ENCODE measurements around the gene C4orf50. TPM values are rescaled to one million over a fixed set of nuclear protein-coding genes. Genes with fewer than 3 reads are reported as not detected.

C4orf50 gene
- total and polyA plus RNA-seq, 2 of the 13 experiments (the other 11 are each of a cell fraction or from before 2014, with no cell fraction given), result not detected

GRCh38 chr4:6063684-6064083, 45.5 kb upstream of the C4orf50 start:
- H3K4me1 ChIP-seq (ENCODE audit: insufficient read depth, low read length), result no peaks in the 10 kb centered on the region
- intact Hi-C loops (cut with micrococcal nuclease; ENCODE audit: unreplicated experiment), result no loop called here
- 41% methylated on average over 6 of the region's 10 CpGs for whole genome bisulfite sequencing (ENCODE audit: low lambda C conversion rate)
- no peak overlapping the region for H2AFZ ChIP-seq (ENCODE audit: low read length)
- DNase-seq (ENCODE audit: low spot score) (no peak), FAIRE-seq (no peak), ATAC-seq (no peak)
- no peaks in the 10 kb centered on the region for H3K79me2 ChIP-seq (ENCODE audit: insufficient read depth, low read length)
- no peak overlapping the region for H3K4me2 ChIP-seq (ENCODE audit: low read depth, low read length)
- TF ChIP-seq GABPA (IDR thresholded peaks at IDR 0.05; ENCODE audit: low read depth, low read length) (no peak), GABPA (CRISPR knock-in tag; IDR thresholded peaks at IDR 0.05; ENCODE audit: low read depth) (no peak), ZNF205 (CRISPR knock-in tag; IDR thresholded peaks at IDR 0.05) (no peak), MIER2 (CRISPR knock-in tag; IDR thresholded peaks at IDR 0.05) (no peak), ZFP37 (CRISPR knock-in tag; IDR thresholded peaks at IDR 0.05; ENCODE audit: borderline replicate concordance) (no peak), ZNF30 (CRISPR knock-in tag; IDR thresholded peaks at IDR 0.05) (no peak), MXD1 (CRISPR knock-in tag; IDR thresholded peaks at IDR 0.05) (no peak), ZNF101 (CRISPR knock-in tag; IDR thresholded peaks at IDR 0.05; ENCODE audit: borderline replicate concordance, low read depth) (no peak), ISX (CRISPR knock-in tag; conservative IDR thresholded peaks at IDR 0.05) (no peak), PREB (CRISPR knock-in tag; IDR thresholded peaks at IDR 0.05) (no peak), ZNF598 (CRISPR knock-in tag; IDR thresholded peaks at IDR 0.05; ENCODE audit: borderline replicate concordance) (no peak), KLF6 (CRISPR knock-in tag; IDR thresholded peaks at IDR 0.05) (no peak), NR2C2 (CRISPR knock-in tag; IDR thresholded peaks at IDR 0.05; ENCODE audit: borderline replicate concordance) (no peak), ZNF687 (CRISPR knock-in tag; IDR thresholded peaks at IDR 0.05) (no peak), SKIL (CRISPR knock-in tag; IDR thresholded peaks at IDR 0.05; ENCODE audit: borderline replicate concordance) (no peak), ZNF253 (CRISPR knock-in tag; IDR thresholded peaks at IDR 0.05; ENCODE audit: borderline replicate concordance) (no peak), ZSCAN30 (CRISPR knock-in tag; IDR thresholded peaks at IDR 0.05) (no peak)
- H4K20me1 ChIP-seq (ENCODE audit: insufficient read depth, low read length), result no peaks in the 10 kb centered on the region
- H3K36me3 ChIP-seq (replicated peaks in 1 of 2; ENCODE audit: control insufficient read depth in 1 of 2, insufficient read depth in 2 of 2, low read length in 2 of 2), result no peaks in the 10 kb centered on the region
- peaks cover 26% of the 10 kb centered on the region for H3K9me3 ChIP-seq (ENCODE audit: low read length)
- no peak overlapping the region for H3K4me3 ChIP-seq (replicated peaks in 1 of 3; ENCODE audit: insufficient read depth in 1 of 3, low read depth in 2 of 3, low read length in 3 of 3)
- in situ Hi-C loops (cut with HindIII; ENCODE audit: extremely low pct_ligation_motif_present, low pct_unique_long_range_greater_than_20kb), result no loop called here
- ChIA-PET POLR2A (no interaction called here), CTCF (ENCODE audit: low intra/inter-chr PET ratio, low total read pairs) (no interaction called here)
- H3K27ac ChIP-seq (ENCODE audit: extremely low read length, insufficient read depth, low read length), result no peak overlapping the region
- H3K27me3 ChIP-seq (ENCODE audit: control insufficient read depth in 1 of 2, insufficient read depth in 2 of 2, low read length in 2 of 2), result peaks cover 0 to 19% of the 10 kb centered on the region in 2 experiments; a peak in 3 of 5 replicates
- no peak overlapping the region for H3K9ac ChIP-seq (ENCODE audit: insufficient read depth, low read depth, low read length)
- no TSS peak for BruUV-seq (replicated peaks)

All from HepG2 (cell line).